ENCODE results near the gene STARD3NL.
"Not testable (repeated sequence)": the region's sequence is repeated elsewhere in the genome, so short reads cannot be mapped to it uniquely, and the experiment has no call there.

STARD3NL gene

GRCh38 chr7:38162036-38162435 lies 16.0 kb upstream of the STARD3NL start:
- no peak overlapping the region for H3K27ac ChIP-seq
- no peak for TF ChIP-seq CTCF (IDR thresholded peaks at IDR 0.05)
- H3K36me3 ChIP-seq, result no peaks in the 10 kb centered on the region
- no peaks in the 10 kb centered on the region for H3K4me1 ChIP-seq
- no peak for DNase-seq
- no peak overlapping the region for H3K4me3 ChIP-seq
- no peaks in the 10 kb centered on the region for H3K9me3 ChIP-seq
- intact Hi-C loops (cut with DNase I; ENCODE audit: low total_unique reads), result no loop called here
- H3K27me3 ChIP-seq, result no peaks in the 10 kb centered on the region

GRCh38 chr7:38163671-38164070 lies 14.4 kb upstream of the STARD3NL start:
- intact Hi-C loops (cut with DNase I; ENCODE audit: low total_unique reads), result no loop called here

GRCh38 chr7:38168890-38169570 lies 9.0 kb upstream of the STARD3NL start:
- TF ChIP-seq CTCF (IDR thresholded peaks at IDR 0.05), result no peak
- Histone ChIP-seq H3K27ac (no peak overlapping the region), H3K4me3 (no peak overlapping the region), H3K4me1 (no peaks in the 10 kb centered on the region), H3K36me3 (no peaks in the 10 kb centered on the region), H3K9me3 (no peaks in the 10 kb centered on the region), H3K27me3 (no peaks in the 10 kb centered on the region)
- DNase-seq, result no peak
- intact Hi-C loops (cut with DNase I; ENCODE audit: low total_unique reads), result no loop called here

More at GRCh38 chr7:38163671-38164070, 14.4 kb upstream of the STARD3NL start:
- Histone ChIP-seq H3K36me3 (no peaks in the 10 kb centered on the region), H3K27ac (no peak overlapping the region), H3K4me1 (no peaks in the 10 kb centered on the region), H3K4me3 (no peak overlapping the region), H3K27me3 (no peaks in the 10 kb centered on the region), H3K9me3 (no peaks in the 10 kb centered on the region)
- no peak for DNase-seq
- TF ChIP-seq CTCF (IDR thresholded peaks at IDR 0.05), result no peak

- peak in 1 of 2 donors; percentile 66 for DNase-seq
- H3K27me3 ChIP-seq, result no peaks in the 10 kb centered on the region
- H3K27ac ChIP-seq, result peak overlapping the region in 1 of 2 donors; percentile 22
- H3K36me3 ChIP-seq, result no peaks in the 10 kb centered on the region
- TF ChIP-seq CTCF (IDR thresholded peaks at IDR 0.05), result no peak
- H3K9me3 ChIP-seq, result no peaks in the 10 kb centered on the region
- H3K4me1 ChIP-seq, result no peaks in the 10 kb centered on the region
- no peak overlapping the region for H3K4me3 ChIP-seq
- intact Hi-C loops (cut with DNase I; ENCODE audit: low total_unique reads), result no loop called here
These were observed 8.2 kb upstream of the STARD3NL start for GRCh38 chr7:38169847-38170246.

- Histone ChIP-seq H3K27ac (no peak overlapping the region), H3K4me3 (no peak overlapping the region), H3K36me3 (no peaks in the 10 kb centered on the region), H3K27me3 (no peaks in the 10 kb centered on the region), H3K4me1 (no peaks in the 10 kb centered on the region), H3K9me3 (no peaks in the 10 kb centered on the region)
- DNase-seq, result no peak
- intact Hi-C loops (cut with DNase I; ENCODE audit: low total_unique reads), result no loop called here
- TF ChIP-seq CTCF (IDR thresholded peaks at IDR 0.05), result no peak
These were observed 6.2 kb upstream of the STARD3NL start for GRCh38 chr7:38171623-38172391.

- intact Hi-C loops (cut with DNase I; ENCODE audit: low total_unique reads); H3K36me3 ChIP-seq; H3K27me3 ChIP-seq; H3K4me3 ChIP-seq; DNase-seq; H3K27ac ChIP-seq; H3K9me3 ChIP-seq: not testable (repeated sequence)
- peaks cover 0 to 18% (median 6%) of the 10 kb centered on the region in 4 donors for H3K4me1 ChIP-seq
These were observed 2.5 kb upstream of the STARD3NL start for GRCh38 chr7:38175547-38175946.
